Fibroblast of skin of left biceps (primary cell): ENCODE data around the gene SLC29A4.
"Not testable (repeated sequence)": the region's sequence is repeated elsewhere in the genome, so short reads cannot be mapped to it uniquely, and the experiment has no call there.

Source experiments
- DNase-seq, 2 experiments: peaks; one replicate each; pipeline ENCODE4 v3.0.0-alpha.2; 2013; ENCODE audit warnings: low read depth in 2 of 2

Gene SLC29A4

GRCh38 chr7:5274441-5274840, 8.3 kb upstream of the SLC29A4 start:
- DNase-seq, result no peak

GRCh38 chr7:5274985-5275431, 7.7 kb upstream of the SLC29A4 start:
- DNase-seq, result not testable (repeated sequence)

GRCh38 chr7:5275510-5275909, 7.2 kb upstream of the SLC29A4 start:
- DNase-seq, result not testable (repeated sequence)

- DNase-seq, result not testable (repeated sequence)
Observed at GRCh38 chr7:5276123-5276522, 6.6 kb upstream of the SLC29A4 start.

GRCh38 chr7:5276611-5277010, 6.1 kb upstream of the SLC29A4 start:
- DNase-seq, result no peak

- no peak for DNase-seq
Observed at GRCh38 chr7:5278766-5279165, 4.0 kb upstream of the SLC29A4 start.

- no peak for DNase-seq
Observed at GRCh38 chr7:5279734-5280133, 3.0 kb upstream of the SLC29A4 start.

GRCh38 chr7:5281598-5282500, 894 bp upstream of the SLC29A4 start:
- not testable (repeated sequence) for DNase-seq

- DNase-seq, result no peak
Observed at GRCh38 chr7:5283421-5284303, 919 bp downstream of the SLC29A4 start.

GRCh38 chr7:5284304-5285281, 1.9 kb downstream of the SLC29A4 start:
- no peak for DNase-seq

- no peak for DNase-seq
Observed at GRCh38 chr7:5286933-5287332, 4.2 kb downstream of the SLC29A4 start.

GRCh38 chr7:5287373-5287772, 4.6 kb downstream of the SLC29A4 start:
- not testable (repeated sequence) for DNase-seq

GRCh38 chr7:5287802-5288201, 5.1 kb downstream of the SLC29A4 start:
- DNase-seq, result no peak

GRCh38 chr7:5288560-5288959, 5.8 kb downstream of the SLC29A4 start:
- DNase-seq, result not testable (repeated sequence)

GRCh38 chr7:5289355-5289754, 6.6 kb downstream of the SLC29A4 start:
- DNase-seq, result no peak

GRCh38 chr7:5291301-5291700, 8.6 kb downstream of the SLC29A4 start:
- no peak for DNase-seq

GRCh38 chr7:5291711-5292335, 9.1 kb downstream of the SLC29A4 start:
- DNase-seq, result not testable (repeated sequence)

- no peak for DNase-seq
Observed at GRCh38 chr7:5294169-5294987, 11.6 kb downstream of the SLC29A4 start.

- DNase-seq, result no peak
Observed at GRCh38 chr7:5295039-5296014, 12.6 kb downstream of the SLC29A4 start.
